HG03571 (cell line): ENCODE data around the gene ZBTB44.
"Not testable (repeated sequence)": the region's sequence is repeated elsewhere in the genome, so short reads cannot be mapped to it uniquely, and the experiment has no call there.

Experiments used
- ATAC-seq: cut with Tn5 transposase; IDR thresholded peaks from one replicate; pipeline ENCODE4 v1.9.1; 2021; ENCODE audit not compliant: unreplicated experiment

ZBTB44 gene

GRCh38 chr11:130202009-130202817 lies 112.5 kb downstream of the ZBTB44 start:
- no peak for ATAC-seq

DNA sequence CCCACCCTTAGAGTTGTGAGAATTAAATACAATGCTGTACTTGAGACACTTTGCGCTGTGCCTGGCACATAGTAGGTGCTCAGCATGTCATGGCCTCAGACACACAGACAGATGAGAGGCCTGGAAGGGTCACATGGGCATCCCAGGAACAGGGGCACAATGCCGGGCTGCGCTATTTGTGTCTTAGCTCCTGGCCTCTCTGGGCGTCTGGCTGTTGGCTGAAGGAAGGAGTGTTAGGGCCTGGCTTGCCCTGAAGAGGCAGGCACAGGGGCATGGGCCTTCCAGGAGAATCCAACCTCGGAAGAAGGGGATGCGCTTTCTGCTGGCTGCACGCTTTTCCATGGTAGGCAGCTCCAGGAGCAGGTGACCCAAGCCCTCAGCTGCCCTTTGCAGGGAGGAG lies 113.7 kb downstream of the ZBTB44 start:
- no peak for ATAC-seq

DNA sequence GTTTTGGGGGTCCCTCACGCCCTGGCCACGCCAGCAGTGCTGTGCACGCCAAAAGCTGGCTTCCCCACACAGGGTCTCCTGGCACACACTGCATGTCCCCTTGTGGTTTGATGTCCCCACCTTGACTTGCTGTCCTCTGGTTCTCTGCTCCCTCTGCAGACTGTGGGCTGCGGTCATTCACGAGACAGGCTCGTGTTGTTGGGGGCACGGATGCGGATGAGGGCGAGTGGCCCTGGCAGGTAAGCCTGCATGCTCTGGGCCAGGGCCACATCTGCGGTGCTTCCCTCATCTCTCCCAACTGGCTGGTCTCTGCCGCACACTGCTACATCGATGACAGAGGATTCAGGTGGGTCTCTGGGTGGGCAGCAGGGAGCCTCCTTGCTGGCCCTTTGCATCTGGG lies 114.9 kb downstream of the ZBTB44 start:
- ATAC-seq = no peak

- no peak for ATAC-seq
Observed at GRCh38 chr11:130198964-130199363, 115.8 kb downstream of the ZBTB44 start.

GRCh38 chr11:130198292-130198691 lies 116.4 kb downstream of the ZBTB44 start:
- ATAC-seq = no peak

DNA sequence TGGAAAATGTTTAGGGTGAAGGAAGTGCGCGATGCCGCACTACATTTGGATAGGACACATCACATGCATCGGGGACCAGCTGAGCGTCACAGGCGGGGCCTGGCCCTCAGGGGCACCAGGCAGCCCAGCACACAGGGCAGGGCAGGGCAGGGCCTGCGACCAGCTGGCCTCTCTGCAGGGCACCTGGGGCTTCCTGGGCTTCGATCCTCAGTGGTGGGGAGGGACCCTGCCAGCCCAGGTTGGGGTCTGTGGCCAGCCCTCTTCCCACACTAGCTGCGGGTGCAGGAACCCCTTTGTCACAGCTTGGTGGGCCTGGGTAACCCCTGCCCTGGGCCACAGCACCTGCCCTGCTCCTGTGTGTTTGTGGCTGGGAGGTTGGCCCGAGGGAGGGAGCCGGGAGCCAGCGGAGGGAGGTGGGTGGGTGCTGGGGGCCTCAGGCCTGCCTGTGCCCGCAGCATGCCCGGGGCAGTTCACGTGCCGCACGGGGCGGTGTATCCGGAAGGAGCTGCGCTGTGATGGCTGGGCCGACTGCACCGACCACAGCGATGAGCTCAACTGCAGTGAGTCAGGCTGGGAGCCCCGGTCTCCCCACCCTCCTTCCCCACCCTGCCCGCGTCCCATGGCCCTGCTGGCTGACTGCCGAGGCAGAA lies 117.2 kb downstream of the ZBTB44 start:
- no peak for ATAC-seq

DNA sequence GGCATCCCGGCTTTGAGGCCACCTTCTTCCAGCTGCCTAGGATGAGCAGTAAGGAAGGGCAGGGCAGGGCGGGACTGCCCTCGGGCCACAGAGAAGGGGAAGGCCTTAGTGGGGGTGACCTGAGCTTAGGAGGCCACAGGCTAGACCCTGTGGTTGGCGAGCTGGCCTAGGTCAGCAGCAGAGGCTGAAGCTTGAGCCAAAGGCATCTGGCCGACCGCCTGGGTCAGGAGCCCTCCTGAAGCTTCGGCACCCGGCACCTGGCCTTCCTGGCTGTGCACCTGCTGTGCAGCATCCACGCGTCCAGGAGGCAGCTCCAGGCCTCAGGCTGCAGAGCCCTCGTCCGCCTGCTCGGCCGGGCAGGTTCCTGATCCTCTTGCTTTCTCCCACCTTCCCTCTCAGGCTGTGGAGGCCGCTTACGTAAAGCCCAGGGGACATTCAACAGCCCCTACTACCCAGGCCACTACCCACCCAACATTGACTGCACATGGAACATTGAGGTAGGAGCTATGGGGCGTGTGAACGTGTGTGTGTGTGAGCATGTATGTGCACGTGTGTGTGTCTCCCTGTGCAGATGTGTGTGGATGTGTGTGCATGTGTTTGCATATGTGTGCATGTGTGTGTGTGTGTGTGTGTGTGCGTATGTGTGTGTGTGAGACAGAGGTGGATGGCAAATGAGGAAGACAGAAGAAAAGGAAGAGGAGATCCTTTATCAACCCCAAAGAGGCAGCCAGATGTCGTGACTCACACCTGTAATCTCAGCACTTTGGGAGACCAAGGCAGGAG lies 120.3 kb downstream of the ZBTB44 start:
- ATAC-seq = no peak

DNA sequence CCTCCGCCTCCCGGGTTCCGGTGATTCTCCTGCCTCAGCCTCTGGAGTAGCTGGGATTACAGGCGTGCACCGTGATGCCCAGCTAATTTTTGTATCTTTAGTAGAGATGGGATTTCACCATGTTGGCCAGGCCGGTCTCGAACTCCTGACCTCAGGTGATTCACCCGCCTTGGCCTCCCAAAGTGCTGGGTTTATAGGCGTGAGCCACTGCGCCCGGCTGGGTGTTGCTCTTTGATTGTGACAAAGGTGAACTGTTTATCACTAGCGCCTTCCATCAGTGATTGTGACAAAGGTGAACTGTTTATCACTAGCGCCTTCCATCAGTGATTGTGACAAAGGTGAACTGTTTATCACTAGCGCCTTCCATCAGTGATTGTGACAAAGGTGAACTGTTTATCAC lies 121.2 kb downstream of the ZBTB44 start:
- not testable (repeated sequence) for ATAC-seq

- ATAC-seq = no peak
Observed at GRCh38 chr11:130192845-130193267, 121.9 kb downstream of the ZBTB44 start.

- no peak for ATAC-seq
Observed at GRCh38 chr11:130191896-130192295, 122.8 kb downstream of the ZBTB44 start.

- ATAC-seq = no peak
Observed at GRCh38 chr11:130190371-130190881, 124.3 kb downstream of the ZBTB44 start.

- ATAC-seq = no peak
Observed at GRCh38 chr11:130189492-130190210, 125.1 kb downstream of the ZBTB44 start.

- ATAC-seq = no peak
Observed at GRCh38 chr11:130188585-130189347, 126.0 kb downstream of the ZBTB44 start.

- ATAC-seq = no peak
Observed at GRCh38 chr11:130188047-130188446, 126.7 kb downstream of the ZBTB44 start.

- ATAC-seq = no peak
Observed at GRCh38 chr11:130187096-130187495, 127.6 kb downstream of the ZBTB44 start.

DNA sequence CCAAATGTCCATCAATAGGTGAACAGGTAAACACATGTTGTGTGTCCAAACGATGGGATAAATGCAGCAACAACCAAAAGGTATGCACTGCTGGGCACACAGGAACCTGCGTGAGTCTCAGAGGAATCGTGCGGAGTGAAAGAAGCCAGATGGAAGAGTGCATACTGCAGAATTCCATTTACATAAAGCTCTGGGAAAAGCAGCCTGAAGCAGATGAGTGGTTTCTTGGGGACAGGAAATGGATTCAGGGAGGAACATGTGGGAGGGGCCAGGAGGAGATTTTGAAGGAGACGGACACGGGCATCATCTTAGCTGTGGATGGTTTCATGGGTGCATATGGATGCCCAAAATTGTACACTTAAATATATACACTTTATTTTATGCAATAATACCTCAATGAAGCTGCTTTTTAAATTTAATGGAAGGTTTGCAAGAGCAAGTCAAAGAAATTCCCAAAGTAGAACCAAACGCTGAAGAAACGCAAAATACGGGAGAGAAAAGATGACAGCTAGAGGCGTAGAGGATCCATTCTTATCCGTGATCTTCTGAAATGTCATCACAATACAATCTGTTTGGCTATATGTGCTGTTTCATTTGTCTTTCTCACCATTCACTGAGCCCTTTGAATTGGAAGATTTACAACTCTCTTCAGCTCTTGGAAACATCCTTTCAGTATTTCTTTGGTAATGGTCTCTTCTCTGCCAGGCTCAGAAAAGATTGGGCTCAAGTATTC lies 130.7 kb downstream of the ZBTB44 start:
- no peak for ATAC-seq

- ATAC-seq = no peak
Observed at GRCh38 chr11:130181295-130182272, 133.1 kb downstream of the ZBTB44 start.

DNA sequence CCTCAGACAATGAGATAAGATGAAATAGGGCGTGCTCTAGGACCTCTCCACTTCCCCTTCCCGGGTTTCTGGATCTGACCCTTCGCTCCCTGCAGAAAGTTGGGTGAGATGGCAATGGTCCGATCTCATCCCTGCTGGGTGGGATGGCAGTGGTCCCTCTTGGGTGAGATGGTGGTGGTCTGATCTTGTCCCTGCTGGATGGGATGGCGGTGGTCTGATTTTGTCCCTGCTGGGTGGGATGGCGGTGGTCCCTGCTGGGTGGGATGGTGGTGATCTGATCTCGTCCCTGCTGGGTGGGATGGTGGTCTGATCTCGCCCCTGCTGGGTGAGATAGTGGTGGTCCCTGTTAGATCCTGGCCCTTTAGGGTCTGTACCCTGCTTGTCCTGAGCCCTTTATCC lies 133.8 kb downstream of the ZBTB44 start:
- no peak for ATAC-seq
